ENCODE results near the gene CDC42EP5.
"Not testable (repeated sequence)": the region's sequence is repeated elsewhere in the genome, so short reads cannot be mapped to it uniquely, and the experiment has no call there.

CDC42EP5 gene

DNA sequence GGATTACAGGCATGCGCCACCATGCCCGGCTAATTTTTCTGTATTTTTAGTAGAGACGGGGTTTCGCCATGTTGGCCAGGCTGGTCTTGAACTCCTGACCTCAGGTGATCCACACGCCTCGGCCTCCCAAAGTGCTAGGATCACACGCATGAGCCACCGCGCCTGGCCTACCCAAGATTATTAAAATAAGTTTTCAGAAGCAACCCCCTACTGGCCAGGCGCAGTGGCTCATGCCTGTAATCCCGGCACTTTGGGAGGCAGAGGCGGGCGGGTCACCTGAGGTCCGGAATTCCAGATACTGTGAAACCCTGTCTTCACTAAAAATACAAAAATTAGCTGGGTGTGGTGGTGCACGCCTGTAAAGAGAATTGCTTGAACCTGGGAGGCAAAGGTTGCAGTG is 26.7 kb downstream of the CDC42EP5 start:
- DNase-seq = not testable (repeated sequence)

DNA sequence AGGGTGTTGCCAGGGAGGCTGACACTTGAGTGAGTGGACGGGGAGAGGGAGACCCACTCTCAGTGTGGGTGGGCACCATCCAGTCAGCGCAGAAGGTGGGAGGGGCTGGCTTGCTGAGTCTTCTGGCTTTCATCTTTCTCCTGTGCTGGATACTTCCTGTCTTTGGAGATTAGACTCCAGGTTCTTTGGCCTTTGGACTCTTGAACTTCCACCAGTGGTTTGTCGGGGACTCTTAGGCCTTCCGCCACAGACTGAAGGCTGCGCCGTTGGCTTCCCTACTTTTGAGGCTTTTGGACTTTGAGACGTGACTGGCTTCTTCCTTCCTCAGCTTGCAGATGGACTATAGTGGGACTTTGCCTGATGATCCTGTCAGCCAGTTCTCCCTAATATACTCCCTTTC is 28.4 kb downstream of the CDC42EP5 start:
- DNase-seq = no peak

DNA sequence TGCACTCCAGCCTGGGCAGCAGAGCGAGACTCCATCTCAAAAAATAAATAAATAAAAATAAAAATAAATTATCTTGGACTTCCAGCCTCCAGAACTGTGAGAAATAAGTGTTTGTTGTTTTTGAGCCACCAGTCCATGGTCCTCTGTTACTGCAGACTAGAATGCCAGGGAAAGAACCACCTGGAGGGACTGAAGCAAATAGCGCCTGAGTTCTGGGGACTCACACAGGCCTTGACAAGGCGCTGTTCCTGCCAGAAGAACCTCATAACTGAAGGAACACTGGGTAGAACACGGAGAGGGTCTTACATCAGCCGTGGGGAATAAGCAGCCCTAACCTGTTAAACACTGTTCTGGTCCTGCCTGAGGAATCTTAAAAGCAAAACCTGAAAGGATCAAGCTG is 32.5 kb downstream of the CDC42EP5 start:
- no peak for DNase-seq

DNA sequence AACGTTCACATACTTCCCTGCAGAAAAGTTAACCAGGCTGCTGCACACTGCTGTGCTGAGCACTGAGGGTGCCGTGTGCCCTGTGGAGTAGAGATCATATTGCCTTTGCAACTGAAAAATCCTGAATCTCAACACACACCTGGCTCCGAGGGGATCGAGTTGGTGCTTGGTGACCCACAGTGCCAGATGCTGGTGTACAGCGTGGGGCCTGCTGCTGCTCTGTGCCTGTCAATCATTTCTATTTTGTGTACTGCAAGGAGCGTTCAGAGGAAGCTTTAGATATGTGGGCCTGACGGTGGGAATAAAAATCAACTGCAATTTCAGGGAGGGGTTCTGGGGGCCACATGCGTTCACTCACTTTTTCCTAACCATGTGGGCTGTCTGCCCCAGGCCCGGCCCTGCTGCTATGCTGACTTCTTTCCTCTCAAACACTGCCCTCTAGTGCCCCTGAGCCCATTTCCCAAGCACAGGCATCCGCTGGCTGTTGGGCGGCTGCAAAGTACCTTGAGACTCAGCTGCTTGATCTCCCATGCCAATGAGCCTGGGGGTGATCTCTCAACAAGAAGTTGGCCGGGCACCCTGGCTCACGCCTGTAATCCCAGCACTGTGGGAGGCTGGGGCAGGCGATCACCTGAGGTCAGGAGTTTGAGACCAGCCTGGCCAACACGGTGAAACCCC is 33.8 kb downstream of the CDC42EP5 start:
- no peak for DNase-seq

DNA sequence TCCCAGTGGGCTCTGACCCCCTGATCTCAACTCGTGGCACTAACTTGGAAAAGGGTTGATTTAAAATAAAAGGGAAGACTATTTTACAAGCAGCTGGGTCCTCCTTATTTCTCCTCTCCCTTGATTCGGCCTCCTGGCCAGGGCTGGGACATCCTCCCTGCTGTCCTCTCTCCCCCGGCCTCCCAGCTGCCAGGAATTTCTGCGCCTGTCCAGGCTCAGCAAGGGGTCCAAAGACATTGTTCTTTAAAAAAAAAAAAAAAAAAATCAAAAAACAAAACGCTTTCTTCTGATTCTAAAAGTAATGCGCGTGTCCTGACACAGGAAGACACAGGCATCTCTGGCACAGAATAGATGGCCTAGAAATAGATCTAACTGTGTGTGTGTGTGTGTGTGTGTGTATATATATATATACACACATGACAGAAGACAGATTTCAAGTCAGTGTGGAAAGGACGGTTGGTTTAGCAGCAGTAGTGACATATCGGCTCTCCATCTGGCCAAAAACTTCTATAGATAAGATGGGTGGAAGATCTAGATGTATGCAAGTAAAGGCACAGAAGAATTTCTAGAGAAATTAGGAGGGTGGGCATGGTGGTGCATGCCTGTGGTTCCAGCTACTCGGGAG is 36.4 kb downstream of the CDC42EP5 start:
- DNase-seq = no peak

DNA sequence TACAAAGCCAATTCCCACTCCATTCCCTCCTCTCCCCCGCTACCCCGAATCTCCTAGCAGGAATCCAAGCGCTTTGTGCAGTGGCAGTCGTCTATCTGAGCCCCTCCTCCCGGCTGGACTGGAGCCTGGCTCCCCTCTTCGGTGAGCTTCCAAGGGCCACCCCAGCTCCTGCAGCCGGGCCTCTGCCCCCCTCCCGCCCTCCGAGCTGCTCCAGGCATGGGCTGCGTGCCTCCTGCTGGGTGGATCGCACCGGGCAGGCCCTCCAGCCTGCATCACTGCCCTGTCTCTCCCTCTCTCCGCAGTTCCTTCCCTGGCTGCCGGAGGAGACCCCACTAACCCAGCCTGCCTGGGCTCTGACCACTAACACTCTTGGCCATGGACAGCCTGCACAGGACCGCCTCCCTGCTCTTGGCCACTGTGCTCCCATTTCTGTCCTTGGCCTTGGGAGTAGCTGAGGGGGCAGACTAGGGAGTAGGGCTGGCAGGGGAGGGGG is 37.0 kb downstream of the CDC42EP5 start:
- DNase-seq = no peak

DNA sequence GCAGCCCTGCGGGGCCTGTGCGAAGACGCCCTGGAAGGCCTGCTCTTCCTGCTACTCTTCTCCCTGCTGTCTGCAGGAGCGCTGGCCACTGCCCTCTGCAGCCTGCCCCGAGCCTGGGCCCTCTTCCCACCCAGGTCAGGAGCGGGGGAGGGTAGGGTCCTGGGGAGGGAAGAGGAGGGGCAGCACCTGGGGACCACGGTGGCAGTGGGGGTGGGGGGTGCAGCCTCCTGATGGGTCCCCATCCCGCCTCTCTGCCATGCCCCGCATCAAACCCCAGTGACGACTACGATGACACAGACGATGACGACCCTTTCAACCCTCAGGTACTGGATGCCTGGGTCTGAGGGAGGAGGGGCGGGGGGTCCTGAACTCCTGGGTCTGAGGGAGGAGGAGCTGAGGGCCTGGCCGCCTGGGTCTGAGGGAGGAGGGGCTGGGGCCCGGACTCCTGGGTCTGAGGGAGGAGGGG is 37.5 kb downstream of the CDC42EP5 start:
- no peak for DNase-seq

DNA sequence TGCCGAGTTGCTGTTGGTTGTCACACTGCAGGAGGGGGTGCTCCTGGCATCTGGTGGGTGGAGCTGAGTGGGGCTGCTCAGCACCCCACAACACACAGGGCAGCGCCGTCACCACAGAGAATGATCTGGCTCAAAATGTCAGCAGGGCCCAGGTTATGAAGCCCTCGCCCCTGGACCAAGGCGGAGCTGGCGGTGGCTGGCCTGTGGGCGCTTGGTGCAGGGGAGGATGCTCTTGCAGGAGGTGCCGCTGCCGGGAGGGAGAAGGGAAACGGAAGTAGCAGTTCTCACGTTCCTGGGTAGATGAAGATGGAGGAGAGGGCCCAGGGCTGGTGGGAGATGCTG is 38.3 kb downstream of the CDC42EP5 start:
- no peak for DNase-seq

DNA sequence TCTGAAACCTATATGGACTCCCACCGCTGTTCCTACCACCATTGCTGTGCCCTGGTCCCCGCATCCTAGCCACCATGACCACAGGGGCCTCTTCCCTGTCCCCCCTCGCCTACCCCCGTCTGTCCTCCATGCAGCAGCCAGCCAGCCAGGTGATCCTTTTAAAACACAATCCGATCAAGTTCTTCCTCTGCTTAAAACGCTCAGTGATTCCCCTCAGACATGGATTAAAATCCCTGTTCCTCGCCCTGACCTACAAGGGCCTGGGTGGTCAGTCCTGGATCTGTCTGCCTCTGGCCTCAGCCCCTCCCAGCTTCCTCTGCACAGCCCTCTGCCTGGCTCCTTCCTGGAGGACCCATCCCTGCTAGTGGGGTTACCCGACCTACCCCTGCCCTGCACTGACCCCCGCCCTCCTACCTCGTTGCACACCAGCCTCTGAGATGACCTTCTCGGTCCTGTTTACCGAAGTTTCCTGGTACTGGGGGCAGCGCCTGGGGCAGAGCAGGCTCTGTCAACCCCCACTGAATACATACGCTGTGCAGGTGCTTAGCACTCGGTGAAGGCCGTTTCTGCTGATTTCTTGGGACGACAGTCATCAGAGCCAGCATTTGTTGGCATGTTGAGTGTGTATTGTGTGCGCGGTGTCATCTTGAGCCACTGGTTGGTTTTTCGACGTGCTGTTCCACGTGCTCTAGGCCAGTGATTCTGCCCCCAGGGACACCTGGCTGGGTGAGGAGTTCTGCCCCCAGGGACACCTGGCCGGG is 38.8 kb downstream of the CDC42EP5 start:
- DNase-seq = no peak

DNA sequence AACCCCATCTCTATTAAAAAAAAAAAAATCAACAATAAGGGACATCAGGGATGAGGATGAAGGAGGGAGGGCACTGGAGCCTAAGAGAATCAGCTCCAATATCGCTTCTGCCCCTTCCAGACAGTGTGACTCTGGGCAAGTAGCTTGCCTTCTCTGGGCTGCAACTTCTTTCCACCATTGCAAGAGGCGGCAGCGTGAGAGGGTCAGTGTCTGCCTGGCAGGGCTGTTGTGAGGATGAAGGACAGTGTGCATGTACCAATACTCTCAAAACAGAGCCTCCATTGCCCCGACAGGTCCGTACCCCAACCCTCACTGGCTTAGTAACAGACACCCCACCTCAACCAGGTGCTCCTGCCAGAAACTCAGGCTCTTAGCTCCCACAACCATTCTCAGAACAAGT is 39.4 kb downstream of the CDC42EP5 start:
- no peak for DNase-seq

DNA sequence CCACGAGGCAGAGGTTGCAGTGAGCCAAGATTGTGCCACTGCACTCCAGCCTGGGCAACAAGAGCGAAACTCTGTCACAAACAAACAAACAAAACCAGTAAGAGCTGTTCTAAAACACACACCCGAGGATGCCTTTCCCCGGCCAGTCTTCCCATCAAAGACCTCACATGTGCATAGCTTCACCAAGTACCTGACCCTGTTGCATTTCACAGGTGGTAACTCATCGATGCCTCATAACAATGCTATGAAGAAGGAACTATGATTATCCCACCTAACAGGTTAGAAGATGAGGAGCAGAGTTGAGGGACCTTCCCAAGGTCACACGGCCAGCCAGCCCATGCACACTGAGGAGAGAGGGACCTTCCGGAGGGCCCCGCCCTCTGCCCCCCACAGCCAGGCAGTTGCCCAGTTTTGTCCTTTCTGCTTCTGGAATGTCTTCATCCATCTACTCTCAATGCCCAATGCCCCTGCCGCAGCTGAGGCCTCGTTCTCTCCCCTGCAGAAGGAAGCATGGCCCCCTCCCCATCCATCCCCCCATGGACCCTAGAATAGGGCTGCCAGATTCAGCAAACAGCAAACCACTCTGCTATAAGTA is 40.9 kb downstream of the CDC42EP5 start:
- no peak for DNase-seq

DNA sequence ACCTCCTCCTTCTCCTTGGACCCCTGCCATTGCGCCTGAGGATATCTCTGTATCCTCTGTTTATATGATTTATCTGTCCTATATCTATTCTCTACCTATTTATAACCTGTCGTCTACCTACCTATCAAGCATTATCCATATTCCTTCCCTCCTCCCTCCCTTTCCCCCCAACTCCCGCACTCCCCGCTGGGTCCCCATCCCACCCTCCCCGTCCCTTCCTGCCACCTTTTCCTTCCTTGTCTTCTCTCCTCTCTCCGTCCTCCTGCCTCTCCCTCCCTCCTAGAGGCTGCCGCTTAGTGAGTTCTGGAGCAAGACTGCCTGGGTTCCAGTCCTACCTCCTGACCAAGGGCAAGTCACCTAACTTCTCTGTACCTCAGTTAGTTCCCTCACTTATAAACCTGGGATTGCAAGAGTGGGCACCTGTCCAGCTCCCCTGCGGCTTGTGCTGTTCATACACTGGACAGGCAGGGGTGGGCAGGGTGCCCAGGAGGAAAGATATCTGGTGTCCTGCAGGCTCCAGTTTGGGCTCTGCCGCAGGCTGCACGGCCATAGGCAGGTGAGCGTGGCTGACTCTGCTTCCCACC is 41.7 kb downstream of the CDC42EP5 start:
- DNase-seq = no peak

DNA sequence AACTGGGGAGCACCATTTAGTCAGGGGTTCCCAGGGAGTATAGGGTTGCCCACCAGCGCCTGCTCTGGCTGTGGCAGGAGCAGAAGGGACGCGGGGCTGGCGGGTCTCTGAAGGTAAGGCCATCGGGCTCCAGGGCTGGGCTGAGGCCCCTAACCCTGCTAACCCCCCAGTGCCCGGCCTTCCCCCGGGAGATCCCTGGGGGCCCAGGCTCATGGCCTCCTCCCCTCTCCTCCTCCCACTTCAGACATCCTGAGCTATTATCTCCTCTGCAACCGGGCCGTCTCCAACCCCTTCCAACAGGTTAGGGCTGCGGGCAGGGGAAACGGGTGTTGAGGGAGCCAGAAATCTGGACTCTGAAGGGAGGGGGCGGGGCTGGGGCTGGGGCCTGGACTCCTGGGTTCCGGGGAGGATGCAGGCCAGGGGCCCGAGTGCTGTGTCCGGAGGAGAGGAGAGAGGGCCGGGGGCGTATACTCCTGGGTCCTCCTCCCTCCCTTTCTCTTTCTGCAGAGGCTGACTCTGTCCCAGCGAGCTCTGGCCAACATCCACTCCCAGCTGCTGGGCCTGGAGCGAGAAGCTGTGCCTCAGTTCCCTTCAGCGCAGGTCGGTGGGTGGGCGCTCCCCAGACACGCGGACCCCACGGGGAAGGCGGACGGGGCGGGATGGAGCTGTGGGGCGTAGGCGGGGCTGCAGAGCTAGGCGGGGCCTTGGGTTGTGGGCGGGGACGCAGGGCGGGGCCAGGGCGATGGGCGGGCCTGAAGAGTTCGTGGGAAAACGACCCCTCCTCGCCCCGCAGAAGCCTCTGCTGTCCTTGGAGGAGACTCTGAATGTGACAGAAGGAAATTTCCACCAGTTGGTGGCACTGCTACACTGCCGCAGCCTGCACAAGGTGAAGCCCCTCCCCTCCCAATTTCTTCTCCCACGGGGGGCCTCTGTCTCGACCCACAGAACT is 42.5 kb downstream of the CDC42EP5 start:
- DNase-seq = peak; percentile 47

DNA sequence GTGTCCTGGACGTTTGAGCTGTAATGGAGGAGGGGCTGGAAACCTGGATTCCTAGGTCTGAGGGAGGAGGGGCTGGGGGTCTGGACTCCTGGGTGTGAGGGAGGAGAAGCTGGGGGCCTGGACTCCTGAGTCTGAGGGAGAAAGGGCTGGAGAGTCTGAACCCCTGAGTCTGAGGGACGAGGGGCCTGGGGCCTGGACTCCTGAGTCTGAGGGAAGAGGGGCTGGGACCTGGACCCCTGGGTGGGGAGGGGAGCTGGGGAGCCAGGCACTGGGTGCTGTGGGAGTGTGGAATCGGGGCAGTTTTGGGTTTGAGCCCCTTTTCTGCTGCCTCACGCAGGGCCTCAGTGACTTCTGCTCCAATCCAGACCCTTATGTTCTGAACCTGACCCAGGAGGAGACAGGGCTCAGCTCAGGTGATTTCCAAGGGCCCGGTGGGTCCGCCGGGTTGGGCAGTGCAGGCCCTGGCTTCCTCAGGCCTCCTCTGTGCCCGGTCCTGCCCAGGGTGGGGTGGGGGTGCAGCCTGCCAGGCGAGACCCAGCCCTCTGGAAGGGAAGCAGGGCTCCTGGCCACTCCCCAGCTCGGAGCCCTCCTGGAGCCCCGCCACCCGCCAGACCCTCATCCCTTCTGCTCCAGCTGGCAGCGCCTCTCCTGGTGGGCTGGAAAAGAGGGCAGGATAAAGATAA is 43.4 kb downstream of the CDC42EP5 start:
- no peak for DNase-seq

DNA sequence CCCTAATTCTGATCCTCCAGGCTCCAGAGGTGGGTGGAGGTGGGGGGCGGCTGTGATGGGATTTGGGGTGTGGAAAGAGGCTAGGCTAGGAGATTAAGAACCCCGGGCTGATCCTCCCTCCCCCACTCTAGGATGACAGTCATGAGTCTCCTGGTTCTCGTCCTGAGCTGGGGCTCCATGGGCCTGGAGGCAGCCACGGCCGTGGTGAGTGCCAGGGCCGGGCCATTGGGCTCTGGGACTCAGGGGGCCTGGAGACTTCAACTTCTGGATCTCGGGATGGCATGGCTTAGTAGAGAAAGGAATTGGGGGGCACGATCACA is 44.0 kb downstream of the CDC42EP5 start:
- DNase-seq = no peak

DNA sequence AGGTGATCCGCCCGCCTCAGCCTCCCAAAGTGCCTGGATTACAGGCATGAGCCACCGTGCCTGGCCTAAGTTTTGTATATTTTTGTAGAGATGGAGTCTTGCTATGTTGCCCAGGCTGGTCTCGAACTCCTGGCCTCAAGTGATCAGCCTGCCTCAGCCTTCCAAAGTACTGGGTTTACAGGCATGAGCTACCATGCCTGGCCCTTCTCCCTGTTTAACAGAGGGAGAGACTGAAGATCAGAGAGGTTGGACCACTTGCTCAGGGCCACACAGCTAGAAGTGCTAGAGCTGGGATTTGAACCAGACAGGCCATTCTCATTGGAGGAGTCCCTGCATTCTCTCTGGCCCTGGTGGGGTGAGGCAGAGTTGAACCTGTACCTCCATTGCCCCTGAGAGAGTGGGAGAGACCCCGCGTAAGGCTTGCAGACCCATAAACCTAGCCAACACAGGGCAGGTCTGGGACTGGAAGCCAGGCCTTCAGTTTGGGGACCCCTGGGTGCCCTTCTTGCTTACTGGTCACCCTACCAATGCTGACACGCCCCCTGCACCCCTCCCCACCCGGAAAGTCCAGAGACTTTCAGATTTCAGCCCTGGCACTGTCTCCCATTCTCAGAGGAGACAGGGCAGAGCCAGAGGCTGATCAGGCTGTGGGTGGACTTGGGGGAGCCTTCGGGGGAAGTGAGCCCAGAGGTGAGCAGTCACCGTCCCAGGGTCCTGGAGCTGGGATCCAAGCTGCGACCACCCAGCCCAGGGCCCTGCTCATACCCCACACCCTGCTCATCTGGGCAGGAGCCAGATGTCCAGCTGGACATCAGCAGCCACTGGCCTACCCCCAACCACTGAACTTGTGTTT is 44.5 kb downstream of the CDC42EP5 start:
- no peak for DNase-seq

DNA sequence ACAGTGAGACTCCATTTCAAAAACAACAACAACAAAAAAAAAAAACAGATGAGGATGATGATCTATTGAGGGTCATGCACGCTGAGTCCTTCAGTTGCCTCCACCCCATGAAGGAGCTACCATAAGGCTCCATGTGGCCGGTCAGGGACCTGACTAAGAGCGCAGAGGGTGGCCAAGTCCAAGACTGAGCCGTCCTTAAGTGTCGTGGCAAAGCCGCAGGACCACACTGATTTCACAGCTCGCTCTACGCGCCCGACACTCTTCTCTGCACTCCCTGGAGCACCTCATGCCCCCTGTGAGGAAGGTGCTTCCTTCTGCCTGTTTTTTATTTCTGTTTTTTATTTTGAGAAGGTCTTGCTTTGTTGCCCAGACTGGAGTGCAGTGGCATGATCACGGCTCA is 45.5 kb downstream of the CDC42EP5 start:
- no peak for DNase-seq

DNA sequence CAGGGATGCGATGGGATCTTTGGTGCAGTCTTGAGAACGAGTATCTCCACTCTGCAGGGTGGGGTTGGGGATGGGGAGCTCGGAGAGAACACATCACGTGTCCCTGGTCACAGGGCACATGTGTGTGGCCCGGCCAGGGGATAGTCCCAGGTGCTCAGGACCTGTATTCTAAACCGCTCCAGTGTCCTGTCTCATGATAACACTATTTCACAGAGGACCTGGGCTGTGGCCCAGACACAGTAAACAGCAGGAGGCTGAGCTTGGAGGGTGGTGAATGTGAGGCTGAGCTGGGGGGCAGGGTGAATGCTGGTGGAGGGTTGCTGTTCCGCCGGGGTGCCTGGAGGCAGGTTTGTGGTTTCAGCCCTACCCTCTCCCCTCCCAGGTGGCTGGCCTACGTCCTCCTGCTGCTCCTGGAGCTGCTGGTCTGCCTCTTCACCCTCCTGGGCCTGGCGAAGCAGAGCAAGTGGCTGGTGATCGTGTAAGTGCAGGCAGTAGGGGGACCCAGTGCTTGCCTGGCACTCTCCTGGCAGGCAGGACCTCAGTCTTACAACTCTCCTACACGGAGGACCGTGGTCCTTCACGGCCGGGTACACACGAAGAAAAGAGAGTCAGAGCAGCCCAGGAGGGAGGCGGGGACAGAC is 46.7 kb downstream of the CDC42EP5 start:
- no peak for DNase-seq

DNA sequence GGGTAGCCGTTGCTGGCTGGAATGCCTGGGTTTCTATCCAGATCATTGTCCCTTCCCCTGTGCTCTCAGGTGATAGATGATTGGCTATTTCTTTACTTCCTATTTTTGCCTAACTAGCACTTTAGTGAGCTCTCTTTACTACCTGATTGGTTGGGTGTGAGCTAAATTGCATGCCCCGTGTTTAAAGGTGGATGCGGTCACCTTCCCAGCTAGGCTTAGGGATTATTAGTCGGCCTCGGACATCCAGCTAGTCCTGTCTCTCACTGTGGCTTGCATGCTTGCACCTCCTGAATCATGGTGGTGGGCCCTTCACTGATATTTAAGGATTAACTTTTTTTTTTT is 47.7 kb downstream of the CDC42EP5 start:
- no peak for DNase-seq

DNA sequence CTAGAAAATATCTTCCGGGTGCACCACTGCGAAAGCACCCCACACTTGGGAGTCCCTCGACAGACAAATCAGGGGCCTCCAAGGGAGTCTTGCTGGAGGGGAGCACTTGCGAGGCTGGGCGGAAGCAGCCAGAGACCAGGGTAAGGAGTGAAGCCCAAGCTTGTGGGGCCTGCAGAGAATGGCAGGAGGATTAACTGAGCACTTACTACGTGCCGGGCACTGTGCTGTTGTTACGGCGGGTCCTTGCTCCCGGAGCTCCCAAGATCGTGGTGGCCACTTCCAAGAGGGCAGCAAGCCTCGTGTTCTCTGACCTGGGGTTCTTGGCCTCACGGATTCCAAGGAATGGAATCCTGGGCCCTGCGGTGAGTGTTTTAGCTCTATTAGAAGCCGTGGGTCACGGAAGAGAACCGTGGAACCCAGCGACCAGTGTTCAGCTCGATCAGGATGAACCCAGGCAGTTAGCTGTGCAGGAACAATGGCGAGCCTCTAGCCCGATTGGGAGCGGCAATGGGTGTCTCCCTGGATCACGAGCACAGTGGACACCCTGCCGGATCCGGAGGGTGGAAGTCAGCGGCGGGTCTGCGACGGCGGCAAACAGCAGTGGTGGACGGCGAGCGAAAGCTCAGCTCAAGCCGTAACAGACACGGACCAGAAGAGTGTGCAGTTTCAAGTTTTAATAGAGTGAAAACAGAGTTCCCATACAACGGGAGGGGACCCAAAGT is 48.3 kb downstream of the CDC42EP5 start:
- DNase-seq = no peak

Data from stimulated activated CD4-positive, alpha-beta T cell treated with anti-CD3 and anti-CD28 coated beads, Interleukin-12 subunit alpha, Interleukin-12 subunit beta, amount 100 ng/mL, for 4 hours (primary cell).